Neural cell (in vitro differentiated cells): ENCODE data around the gene SIX2.

Experiments used
- CTCF ChIP-seq: fragments of 450-650 bp; IDR thresholded peaks from 2 replicates; pipeline ENCODE4 v1.5.1; 2014; ENCODE audit warnings: antibody characterized with exemption, mild to moderate bottlenecking, moderate library complexity; ENCODE audit not compliant: poor library complexity, severe bottlenecking
- EZH2 ChIP-seq: fragments of 200-600, 300-800 bp; shearing (Covaris generic), sonication (generic); IDR thresholded peaks from 2 replicates; pipeline ENCODE4 v1.6.1; 2014; ENCODE audit warnings: antibody characterized with exemption, low read length, borderline replicate concordance, mild to moderate bottlenecking; ENCODE audit not compliant: insufficient read depth, poor library complexity, severe bottlenecking
- MXI1 ChIP-seq: fragments of 450-650 bp; conservative IDR thresholded peaks from 2 replicates; pipeline ENCODE4 v1.6.1; 2014; ENCODE audit warnings: antibody characterized with exemption, mild to moderate bottlenecking; ENCODE audit not compliant: poor library complexity, severe bottlenecking
- RAD21 ChIP-seq: fragments of 450-650 bp; conservative IDR thresholded peaks from 2 replicates; pipeline ENCODE4 v1.6.1; 2014; ENCODE audit warnings: antibody characterized with exemption, mild to moderate bottlenecking, moderate library complexity
- REST ChIP-seq: IDR thresholded peaks from 2 replicates; pipeline ENCODE4 v1.6.1; 2012; ENCODE audit warnings: borderline replicate concordance
- TAF1 ChIP-seq: IDR thresholded peaks from 2 replicates; pipeline ENCODE4 v1.6.1; 2012; ENCODE audit warnings: low read depth

DNA sequence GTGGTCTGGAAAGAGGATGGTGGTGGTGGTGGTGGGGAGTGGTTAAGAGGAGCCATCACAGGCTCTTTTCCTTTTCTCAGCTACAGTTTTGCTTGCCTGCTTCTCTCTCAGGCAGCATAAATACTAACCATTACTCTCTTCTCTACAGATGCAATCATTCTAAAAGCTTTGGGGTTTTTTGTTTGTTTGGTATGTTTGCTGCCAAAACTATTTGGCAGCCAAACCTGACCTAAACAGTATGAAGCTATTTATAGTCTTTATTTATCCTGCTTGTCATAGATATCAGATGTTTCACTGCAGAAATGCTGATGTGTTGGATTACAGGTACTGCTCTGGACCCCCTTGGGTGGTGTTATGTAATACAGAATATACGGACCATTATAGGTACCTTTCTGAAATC lies 52.4 kb downstream of the SIX2 start:
- no peak for TF ChIP-seq REST
- TF ChIP-seq CTCF = no peak
- TF ChIP-seq EZH2 = no peak
- TF ChIP-seq MXI1 = no peak
- TF ChIP-seq RAD21 = no peak
- TF ChIP-seq TAF1 = no peak
